Upper lobe of left lung (tissue), 6 donors: ENCODE results near the gene ZNF805. TPM values are rescaled to one million over a fixed set of nuclear protein-coding genes. Genes with fewer than 3 reads are reported as not detected.

Source experiments
- ATAC-seq, 2 donors: fragments of 200-7000 bp; cut with Tn5 transposase; one replicate each; pipeline ENCODE4 v1.9.1; 2022; ENCODE audit warnings: mild to moderate bottlenecking in 2 of 2, moderate library complexity in 2 of 2; ENCODE audit not compliant: low FRiP score in 2 of 2
- DNase-seq, 2 donors: peaks; one replicate each; pipeline ENCODE4 v3.0.0-alpha.2; 2019 to 2020
- H3K27ac ChIP-seq, 4 donors: fragments of 200-600 bp; sonication (generic); one replicate each; pipeline ENCODE4 v1.5.1; 2016 to 2019
- H3K27me3 ChIP-seq, 4 donors: fragments of 200-600 bp; sonication (generic); one replicate each; pipeline ENCODE4 v1.5.1; 2017 to 2019
- H3K36me3 ChIP-seq, 4 donors: fragments of 200-600 bp; sonication (generic); one replicate each; pipeline ENCODE4 v1.5.1; 2016 to 2019
- H3K4me1 ChIP-seq, 4 donors: fragments of 200-600 bp; sonication (generic); one replicate each; pipeline ENCODE4 v1.5.1; 2018 to 2019
- H3K4me3 ChIP-seq, 4 donors: fragments of 200-600 bp; sonication (generic); one replicate each; pipeline ENCODE4 v1.5.1; 2017 to 2019; ENCODE audit warnings: mild to moderate bottlenecking in 2 of 4, moderate library complexity in 1 of 4
- H3K9me3 ChIP-seq, 4 donors: fragments of 200-600 bp; sonication (generic); one replicate each; pipeline ENCODE4 v1.5.1; 2018 to 2019
- CTCF ChIP-seq, 6 experiments: fragments of 450-650 bp in 4 of 6; fragments of 200-600 bp in 2 of 6; sonication (generic) in 2 of 6; IDR thresholded peaks; one replicate each; pipeline ENCODE4 v1.5.1; 2016 to 2019; ENCODE audit warnings: antibody characterized with exemption in 6 of 6
- EP300 ChIP-seq, 4 donors: sonication (generic); formaldehyde crosslinking; IDR thresholded peaks; one replicate each; pipeline ENCODE4 v1.5.1; 2017; ENCODE audit warnings: antibody characterized with exemption in 4 of 4, control low read depth in 2 of 4
- POLR2A ChIP-seq, 4 donors: fragments of 450-650 bp; IDR thresholded peaks; one replicate each; pipeline ENCODE4 v1.5.1; 2016 to 2017; ENCODE audit warnings: antibody characterized with exemption in 4 of 4, mild to moderate bottlenecking in 2 of 4
- POLR2AphosphoS5 ChIP-seq, 2 donors: sonication (generic); formaldehyde crosslinking; IDR thresholded peaks; one replicate each; pipeline ENCODE4 v1.5.1; 2017; ENCODE audit warnings: antibody characterized with exemption in 2 of 2
- WGBS, 2 donors: methylation state at CpG; one replicate each; pipeline ENCODE4 v1.1.5; 2017 to 2018; 5-methylcytosine and 5-hydroxymethylcytosine counted together
- total RNA-seq, 6 donors: library from RNA; depleted of rRNA in 4 of 6; stranded (reverse); fragments of >200 nt in 4 of 6; gene quantifications; one replicate each; pipeline versions ENCODE4 v1.1.0 to v1.2.1, GENCODE V29; 2016 to 2021
- donor health status: DM: no; HTN: no; CAD: no; lungs with moderate emphysema.
- donor health status: DM: no; HTN: yes; CAD: no; lungs with severe emphysema.

The ZNF805 gene
- total RNA-seq, 6 donors from 2014 or later: 10.5 to 18.8 (median 12.8) TPM

DNA sequence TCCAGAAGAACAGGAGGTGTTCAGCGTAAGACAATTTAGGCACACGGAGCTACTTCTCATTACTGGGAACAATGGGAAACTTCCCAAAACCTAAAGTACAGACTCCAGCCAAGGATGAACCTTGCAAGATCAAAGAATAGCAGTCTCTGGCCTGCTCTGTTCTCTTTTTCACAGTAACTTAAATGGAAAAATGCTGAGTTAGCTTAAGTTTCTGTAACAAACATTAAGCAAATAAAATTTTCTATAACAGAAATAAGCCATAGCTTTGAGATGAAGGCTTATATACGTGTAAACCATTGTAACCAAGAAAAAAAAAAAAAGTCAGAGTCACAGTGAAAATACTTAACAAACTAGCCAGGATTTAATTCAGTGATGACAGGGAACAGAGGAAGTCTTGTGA lies 21.6 kb downstream of the ZNF805 start:
- peaks cover 0 to 5% (median 0%) of the 10 kb centered on the region in 4 donors for H3K9me3 ChIP-seq
- no peak for DNase-seq

GRCh38 chr19:57263244-57263741 lies 22.9 kb downstream of the ZNF805 start:
- Histone ChIP-seq H3K27ac (no peak overlapping the region), H3K9me3 (peaks cover 0 to 5% (median 0%) of the 10 kb centered on the region in 4 donors), H3K4me3 (no peak overlapping the region), H3K27me3 (no peaks in the 10 kb centered on the region), H3K4me1 (no peaks in the 10 kb centered on the region), H3K36me3 (peaks cover 0 to 23% (median 2%) of the 10 kb centered on the region in 4 donors)
- WGBS, 2 donors: 100% methylated on average over 1 of the region's 1 CpG
- DNase-seq: no peak
- TF ChIP-seq POLR2AphosphoS5 (IDR thresholded peaks at IDR 0.05) (no peak), CTCF (IDR thresholded peaks at IDR 0.05) (no peak), POLR2A (IDR thresholded peaks at IDR 0.05) (no peak), EP300 (IDR thresholded peaks at IDR 0.05) (no peak)
- no peak for ATAC-seq

More for the DNA sequence above, 21.6 kb downstream of the ZNF805 start:
- 88 to 93% methylated on average over 3 of the region's 3 CpGs for WGBS, 2 donors
- peaks cover 0 to 23% (median 2%) of the 10 kb centered on the region in 4 donors for H3K36me3 ChIP-seq
- H3K4me1 ChIP-seq: no peaks in the 10 kb centered on the region
- H3K27ac ChIP-seq: no peak overlapping the region
- H3K4me3 ChIP-seq: no peak overlapping the region
- no peak for TF ChIP-seq POLR2AphosphoS5 (IDR thresholded peaks at IDR 0.05)
- TF ChIP-seq POLR2A (IDR thresholded peaks at IDR 0.05): no peak
- TF ChIP-seq CTCF (IDR thresholded peaks at IDR 0.05): no peak
- no peak for TF ChIP-seq EP300 (IDR thresholded peaks at IDR 0.05)
- ATAC-seq: no peak
- no peaks in the 10 kb centered on the region for H3K27me3 ChIP-seq

GRCh38 chr19:57267291-57267690 lies 26.9 kb downstream of the ZNF805 start:
- 80 to 92% methylated on average over 3 of the region's 3 CpGs for WGBS, 2 donors
- H3K4me1 ChIP-seq: no peaks in the 10 kb centered on the region

DNA sequence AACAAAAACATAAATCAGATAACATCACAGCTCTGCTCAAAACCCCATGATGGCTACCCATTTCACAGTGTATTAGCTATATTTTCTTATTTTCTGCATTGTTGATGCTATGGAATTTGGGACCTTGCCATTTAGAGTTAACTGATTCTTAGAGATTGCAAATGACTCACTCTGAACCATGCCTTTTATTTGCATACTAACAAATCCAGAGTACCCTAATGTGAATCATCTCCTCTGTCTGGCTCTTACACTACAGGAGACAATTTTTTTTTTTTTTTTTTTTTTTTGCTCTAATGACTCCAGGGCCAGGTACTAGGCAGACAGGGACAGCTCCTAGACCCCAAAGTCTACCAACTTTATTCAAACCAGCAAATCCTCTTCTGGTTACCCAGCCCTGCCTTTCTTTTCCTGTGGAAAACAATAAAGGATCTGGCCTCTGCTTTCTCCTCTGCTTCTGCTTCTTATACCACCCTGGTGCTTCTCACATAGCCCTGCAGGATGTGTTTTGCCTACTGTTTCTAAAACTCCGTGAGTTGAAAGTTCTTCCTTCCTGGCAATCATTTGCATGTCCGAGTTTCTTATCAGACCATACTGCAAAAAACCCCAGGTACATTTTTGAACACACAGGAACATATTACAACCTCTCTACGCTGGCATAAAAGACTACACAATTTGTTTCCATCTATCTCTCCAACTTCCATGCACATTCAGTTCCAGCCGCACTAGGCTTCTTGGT lies 29.3 kb downstream of the ZNF805 start:
- no peaks in the 10 kb centered on the region for H3K9me3 ChIP-seq

More at GRCh38 chr19:57267291-57267690, 26.9 kb downstream of the ZNF805 start:
- no peaks in the 10 kb centered on the region for H3K27me3 ChIP-seq
- no peak overlapping the region for H3K4me3 ChIP-seq
- DNase-seq (no peak), ATAC-seq (no peak)
- H3K9me3 ChIP-seq: no peaks in the 10 kb centered on the region
- TF ChIP-seq CTCF (IDR thresholded peaks at IDR 0.05) (no peak), POLR2AphosphoS5 (IDR thresholded peaks at IDR 0.05) (no peak), EP300 (IDR thresholded peaks at IDR 0.05) (no peak), POLR2A (IDR thresholded peaks at IDR 0.05) (no peak)
- H3K36me3 ChIP-seq: no peaks in the 10 kb centered on the region
- H3K27ac ChIP-seq: no peak overlapping the region

GRCh38 chr19:57271280-57271679 lies 30.8 kb downstream of the ZNF805 start:
- WGBS, 2 donors: 95 to 97% methylated on average over 7 to 8 of the region's 8 CpGs
- no peak overlapping the region for H3K4me3 ChIP-seq
- no peaks in the 10 kb centered on the region for H3K4me1 ChIP-seq
- peaks cover 0 to 6% (median 4%) of the 10 kb centered on the region in 4 donors for H3K36me3 ChIP-seq
- DNase-seq: no peak
- H3K9me3 ChIP-seq: no peaks in the 10 kb centered on the region
- no peak for ATAC-seq
- TF ChIP-seq POLR2AphosphoS5 (IDR thresholded peaks at IDR 0.05) (no peak), EP300 (IDR thresholded peaks at IDR 0.05) (no peak), CTCF (IDR thresholded peaks at IDR 0.05) (no peak), POLR2A (IDR thresholded peaks at IDR 0.05) (no peak)
- no peaks in the 10 kb centered on the region for H3K27me3 ChIP-seq
- H3K27ac ChIP-seq: no peak overlapping the region

More for the DNA sequence above, 29.3 kb downstream of the ZNF805 start:
- TF ChIP-seq POLR2AphosphoS5 (IDR thresholded peaks at IDR 0.05): no peak
- no peak for DNase-seq
- no peak for ATAC-seq
- Histone ChIP-seq H3K27me3 (no peaks in the 10 kb centered on the region), H3K27ac (no peak overlapping the region), H3K36me3 (peaks cover 0 to 3% (median under 1%) of the 10 kb centered on the region in 4 donors), H3K4me1 (no peaks in the 10 kb centered on the region), H3K4me3 (no peak overlapping the region)
- WGBS, 2 donors: 84 to 87% methylated on average over 4 of the region's 4 CpGs
